Ovary (tissue), 9 donors: ENCODE results near the gene RPTOR. TPM values are rescaled to one million over a fixed set of nuclear protein-coding genes. Genes with fewer than 3 reads are reported as not detected.
"Not testable (repeated sequence)": the region's sequence is repeated elsewhere in the genome, so short reads cannot be mapped to it uniquely, and the experiment has no call there.

Experiments used
- DNase-seq, 5 donors: peaks; one replicate each; pipeline ENCODE4 v3.0.0-alpha.2; 2019 to 2020
- H3K27ac ChIP-seq, 2 donors: fragments of 200-600 bp; one replicate each; pipeline versions ENCODE4 v1.5.1 to v1.8.0; 2019 to 2022
- H3K27me3 ChIP-seq: fragments of 200-600 bp; one replicate; pipeline ENCODE4 v1.8.0; 2022
- H3K36me3 ChIP-seq: fragments of 200-600 bp; sonication (generic); one replicate; pipeline ENCODE4 v1.5.1; 2019
- H3K4me1 ChIP-seq: one replicate; pipeline ENCODE4 v1.8.1; 2013; ENCODE audit warnings: mild to moderate bottlenecking, moderate library complexity; ENCODE audit not compliant: insufficient read depth
- H3K4me3 ChIP-seq: fragments of 200-600 bp; sonication (generic); one replicate; pipeline ENCODE4 v1.5.1; 2017
- H3K9me3 ChIP-seq, 2 donors: fragments of 200-600 bp in 1 of 2; sonication (generic) in 1 of 2; one replicate each; pipeline versions ENCODE4 v1.5.1 to v1.8.1; 2013 to 2019; ENCODE audit warnings: mild to moderate bottlenecking in 1 of 2, moderate library complexity in 1 of 2
- EP300 ChIP-seq: sonication (generic); formaldehyde crosslinking; IDR thresholded peaks from one replicate; pipeline ENCODE4 v1.6.1; 2017; ENCODE audit warnings: antibody characterized with exemption
- POLR2A ChIP-seq: fragments of 450-650 bp; IDR thresholded peaks from one replicate; pipeline ENCODE4 v1.6.1; 2017; ENCODE audit warnings: antibody characterized with exemption, mild to moderate bottlenecking, moderate library complexity
- WGBS, 3 donors: extraction: QIAGEN DNeasy Blood & Tissue Kit in 1 of 3; methylation state at CpG; one replicate each; pipeline versions ENCODE4 v1.1.5 to v1.1.7; 2013 to 2017; 5-methylcytosine and 5-hydroxymethylcytosine counted together
- intact Hi-C, 4 donors: fragments of 100-400 bp; cut with DNase I; formaldehyde crosslinking; loops; one replicate each; pipeline versions ENCODE4 v1.11.0 to v1.15.1; 2022 to 2023
- polyA plus RNA-seq, 2 donors: library from polyadenylated mRNA; stranded (reverse); fragments of 200-250 nt in 1 of 2; fragments of 350-450 nt in 1 of 2; fragmentation: Illumina TruSeq in 1 of 2; extraction: RNeasy Lipid Tissue Mini Kit (QIAGEN cat#74804) in 1 of 2; gene quantifications; one replicate each; pipeline ENCODE4 v1.2.3, GENCODE V29; 2013 to 2014
- total RNA-seq, 7 donors: library from RNA; depleted of rRNA in 2 of 7; stranded (reverse); fragments of >200 nt in 2 of 7; fragmentation: NEBNext Ultra II Directional in 3 of 7; extraction: Animal tissue kit (Norgen Biotek cat#: 25700) in 3 of 7; gene quantifications; one replicate each; pipeline versions ENCODE4 v1.1.0 to v1.2.4, GENCODE V29; 2016 to 2023
- TF ChIP-seq, protein P1 (sequence below), 3 donors: fragments of 450-650 bp in 2 of 3; fragments of 200-600 bp in 1 of 3; IDR thresholded peaks; one replicate each; pipeline versions ENCODE4 v1.5.1 to v1.8.0; 2016 to 2022; ENCODE audit warnings: antibody characterized with exemption in 3 of 3, mild to moderate bottlenecking in 1 of 3
- donor health status: DM: no; HTN: no; CAD: no; lungs with moderate emphysema.
- donor health status: DM: no; HTN: no; CAD: no.
- donor health status: Bipolar disorder and iron deficiency.
- donor health status: DM: yes; HTN: yes; CAD: no.
- donor health status: DM: no; HTN: no; CAD: no.
- donor health status: DM: yes; HTN: yes; CAD: no.

The RPTOR gene
- total and polyA plus RNA-seq, 9 donors = 11.1 to 41.9 (median 27.9) TPM

DNA sequence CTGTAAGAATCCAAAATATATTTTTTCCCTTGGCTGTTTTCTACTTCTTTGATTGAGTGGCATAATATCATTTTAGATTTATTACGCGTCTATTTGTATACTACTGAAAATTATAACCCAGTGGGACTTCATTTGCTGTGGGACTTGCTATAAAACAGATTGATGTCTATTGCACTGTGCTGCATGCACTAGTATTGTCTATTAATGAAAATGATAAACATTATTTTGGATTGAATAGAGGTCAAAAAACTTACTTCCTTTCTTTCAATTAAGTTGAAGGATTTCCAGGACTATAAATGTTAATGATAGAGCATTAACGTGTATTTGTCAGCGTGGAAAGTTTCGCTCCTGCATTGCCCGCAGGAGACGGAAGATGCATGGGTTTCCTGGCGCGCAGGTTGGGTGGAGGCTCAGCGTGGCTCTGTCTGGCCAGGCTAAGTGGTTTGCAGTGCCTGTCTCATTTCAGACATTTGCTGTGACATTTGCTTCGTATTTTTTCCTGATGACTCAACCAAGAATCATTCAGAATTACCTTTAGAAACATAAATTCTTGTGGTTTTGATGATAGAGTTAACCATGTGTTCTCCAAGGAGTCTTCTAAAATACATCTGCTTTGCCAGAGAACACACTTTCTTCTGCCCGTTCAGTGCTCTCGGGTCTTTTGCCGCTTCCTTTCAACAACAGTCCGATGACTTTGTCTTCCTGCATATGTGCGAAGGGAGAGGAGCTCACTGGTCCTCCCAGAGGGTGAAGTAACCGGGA lies 216.7 kb downstream of the RPTOR start:
- no peaks in the 10 kb centered on the region for H3K4me1 ChIP-seq
- H3K9me3 ChIP-seq = no peaks in the 10 kb centered on the region
- no peaks in the 10 kb centered on the region for H3K36me3 ChIP-seq
- 79 to 88% (median 81%) methylated on average over 17 of the region's 17 CpGs for WGBS, 3 donors
- H3K27ac ChIP-seq = no peak overlapping the region
- no peak overlapping the region for H3K4me3 ChIP-seq
- TF ChIP-seq, protein P1, sequence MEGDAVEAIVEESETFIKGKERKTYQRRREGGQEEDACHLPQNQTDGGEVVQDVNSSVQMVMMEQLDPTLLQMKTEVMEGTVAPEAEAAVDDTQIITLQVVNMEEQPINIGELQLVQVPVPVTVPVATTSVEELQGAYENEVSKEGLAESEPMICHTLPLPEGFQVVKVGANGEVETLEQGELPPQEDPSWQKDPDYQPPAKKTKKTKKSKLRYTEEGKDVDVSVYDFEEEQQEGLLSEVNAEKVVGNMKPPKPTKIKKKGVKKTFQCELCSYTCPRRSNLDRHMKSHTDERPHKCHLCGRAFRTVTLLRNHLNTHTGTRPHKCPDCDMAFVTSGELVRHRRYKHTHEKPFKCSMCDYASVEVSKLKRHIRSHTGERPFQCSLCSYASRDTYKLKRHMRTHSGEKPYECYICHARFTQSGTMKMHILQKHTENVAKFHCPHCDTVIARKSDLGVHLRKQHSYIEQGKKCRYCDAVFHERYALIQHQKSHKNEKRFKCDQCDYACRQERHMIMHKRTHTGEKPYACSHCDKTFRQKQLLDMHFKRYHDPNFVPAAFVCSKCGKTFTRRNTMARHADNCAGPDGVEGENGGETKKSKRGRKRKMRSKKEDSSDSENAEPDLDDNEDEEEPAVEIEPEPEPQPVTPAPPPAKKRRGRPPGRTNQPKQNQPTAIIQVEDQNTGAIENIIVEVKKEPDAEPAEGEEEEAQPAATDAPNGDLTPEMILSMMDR (IDR thresholded peaks at IDR 0.05) = no peak
- no peak for TF ChIP-seq EP300
- no peak for TF ChIP-seq POLR2A
- H3K27me3 ChIP-seq = no peaks in the 10 kb centered on the region
- DNase-seq = no peak
- intact Hi-C loops = no loop called here

DNA sequence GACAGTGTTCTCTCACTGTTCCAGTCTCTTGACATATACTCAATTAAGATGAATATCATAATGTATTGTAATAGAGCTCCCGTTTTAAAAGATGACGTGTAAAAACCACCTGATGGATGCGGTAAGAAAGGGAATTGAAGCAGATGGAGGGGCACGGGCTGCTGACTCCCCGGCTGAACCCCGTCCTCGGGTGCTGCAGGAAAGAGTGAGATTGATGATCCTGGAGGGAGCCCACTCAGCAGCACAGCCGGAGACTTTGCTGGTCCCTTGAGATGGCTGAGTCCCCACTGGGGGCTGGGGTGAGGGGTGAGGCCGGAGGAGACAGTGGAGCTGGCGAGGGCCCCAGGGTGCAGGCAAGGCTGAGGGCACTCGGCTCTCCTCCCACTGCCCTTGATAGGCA lies 217.4 kb downstream of the RPTOR start:
- Histone ChIP-seq H3K4me1 (no peaks in the 10 kb centered on the region), H3K27ac (no peak overlapping the region), H3K9me3 (no peaks in the 10 kb centered on the region), H3K27me3 (no peaks in the 10 kb centered on the region), H3K36me3 (no peaks in the 10 kb centered on the region), H3K4me3 (no peak overlapping the region)
- no peak for DNase-seq
- 89 to 92% (median 91%) methylated on average over 11 of the region's 11 CpGs for WGBS, 3 donors
- TF ChIP-seq EP300 = no peak
- TF ChIP-seq, protein P1 (IDR thresholded peaks at IDR 0.05) = no peak
- no peak for TF ChIP-seq POLR2A
- intact Hi-C loops = no loop called here

GRCh38 chr17:80763293-80763867 lies 218.7 kb downstream of the RPTOR start:
- Histone ChIP-seq H3K27ac (no peak overlapping the region), H3K27me3 (no peaks in the 10 kb centered on the region), H3K4me1 (no peaks in the 10 kb centered on the region), H3K36me3 (no peaks in the 10 kb centered on the region), H3K9me3 (no peaks in the 10 kb centered on the region), H3K4me3 (no peak overlapping the region)
- intact Hi-C loops = no loop called here
- 83 to 89% (median 84%) methylated on average over 15 of the region's 15 CpGs for WGBS, 3 donors
- TF ChIP-seq, protein P1 (IDR thresholded peaks at IDR 0.05) = no peak
- TF ChIP-seq EP300 = no peak
- no peak for TF ChIP-seq POLR2A
- DNase-seq = no peak

DNA sequence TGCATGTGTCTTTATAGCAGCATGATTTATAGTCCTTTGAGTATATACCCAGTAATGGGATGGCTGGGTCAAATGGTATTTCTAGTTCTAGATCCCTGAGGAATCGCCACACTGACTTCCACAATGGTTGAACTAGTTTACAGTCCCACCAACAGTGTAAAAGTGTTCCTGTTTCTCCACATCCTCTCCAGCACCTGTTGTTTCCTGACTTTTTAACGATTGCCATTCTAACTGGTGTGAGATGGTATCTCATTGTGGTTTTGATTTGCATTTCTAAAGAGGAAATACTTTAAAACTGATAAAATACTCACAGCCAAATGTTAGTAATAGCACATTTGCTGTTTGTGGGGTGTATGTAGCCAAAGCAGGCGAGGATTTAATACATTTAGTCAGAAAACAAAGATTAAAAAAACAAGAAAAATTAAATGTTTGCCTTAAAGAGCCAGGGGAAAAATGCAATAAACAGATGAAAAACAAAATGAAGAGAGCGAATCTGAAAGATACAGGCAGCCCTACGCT lies 220.0 kb downstream of the RPTOR start:
- intact Hi-C loops, H3K27me3 ChIP-seq, H3K4me3 ChIP-seq, H3K9me3 ChIP-seq, H3K4me1 ChIP-seq, H3K36me3 ChIP-seq, H3K27ac ChIP-seq, DNase-seq: not testable (repeated sequence)
- WGBS, 3 donors = 79 to 89% (median 86%) methylated on average over 4 to 5 of the region's 5 CpGs
